A549 (cell line): ENCODE measurements around the gene AIMP2. TPM values are rescaled to one million over a fixed set of nuclear protein-coding genes. Genes with fewer than 3 reads are reported as not detected.
"Not testable (repeated sequence)": the region's sequence is repeated elsewhere in the genome, so short reads cannot be mapped to it uniquely, and the experiment has no call there.

Experiments used
- ATAC-seq, 2 experiments: fragments of 200-7000 bp in 1 of 2; fragments of >200 bp in 1 of 2; cut with Nextera tagmentation in 1 of 2; cut with Tn5 transposase in 1 of 2; 3 replicates each; pipeline versions ENCODE4 v1.8.0 to v1.9.1; 2018 to 2020; ENCODE audit warnings: mild to moderate bottlenecking in 1 of 2, moderate library complexity in 1 of 2
- CTCF ChIA-PET: fragments of 300-600 bp; sonication (Branson Sonifier 250); formaldehyde crosslinking; extraction: SDS; loops from one replicate; lab custom pipeline; 2021; ENCODE audit warnings: antibody characterized with exemption, inconsistent platforms; lab: Yijun Ruan, JAX
- POLR2A ChIA-PET: fragments of 350-600 bp; formaldehyde crosslinking; extraction: SDS; loops from one replicate; lab custom pipeline; 2021; ENCODE audit warnings: antibody characterized with exemption, inconsistent platforms; lab: Yijun Ruan, JAX
- DNase-seq, 2 experiments: peaks; one replicate each; pipeline versions ENCODE4 v3.0.0 to v3.0.0-alpha.2; 2011 to 2016; ENCODE audit warnings: low read depth in 1 of 2, low spot score in 1 of 2
- FAIRE-seq: peaks from 2 replicates; lab custom pipeline; 2011; peaks lifted over from hg19 to GRCh38; lab: Jason Lieb, UNC
- H3K27ac ChIP-seq, 2 experiments: fragments of >200 bp; sonication (Bioruptor Twin); formaldehyde crosslinking; 3 replicates each; pipeline ENCODE4 v1.5.1; 2016 to 2017
- H3K4me1 ChIP-seq: fragments of >200 bp; sonication (Bioruptor Twin); formaldehyde crosslinking; 3 replicates; pipeline ENCODE4 v1.6.1; 2016
- H3K4me2 ChIP-seq: fragments of >200 bp; sonication (Bioruptor Twin); formaldehyde crosslinking; 3 replicates; pipeline ENCODE4 v1.6.1; 2016
- H3K4me3 ChIP-seq: fragments of >200 bp; sonication (Bioruptor Twin); formaldehyde crosslinking; 3 replicates; pipeline ENCODE4 v1.5.1; 2016
- H3K9me3 ChIP-seq: fragments of >200 bp; sonication (Bioruptor Twin); formaldehyde crosslinking; 3 replicates; pipeline ENCODE4 v1.6.1; 2016
- ATOH8 ChIP-seq: fragments of 250-450 bp; sonication (Bioruptor Pico); IDR thresholded peaks from 2 replicates; pipeline ENCODE4 v1.5.0; 2020; ENCODE audit warnings: low read depth, mild to moderate bottlenecking, moderate library complexity
- BCL3 ChIP-seq: fragments of >200 bp; sonication (Bioruptor Twin); formaldehyde crosslinking; IDR thresholded peaks from 3 replicates; pipeline ENCODE4 v1.6.1; 2016
- BHLHE40 ChIP-seq: IDR thresholded peaks from 2 replicates; pipeline ENCODE4 v1.6.1; 2012; ENCODE audit warnings: low read depth, low read length, inconsistent platforms
- CBX2 ChIP-seq: fragments of 200-600 bp; sonication (generic); IDR thresholded peaks from 2 replicates; pipeline ENCODE4 v1.6.1; 2016; ENCODE audit warnings: low read depth, mild to moderate bottlenecking, borderline replicate concordance
- CEBPB ChIP-seq, 2 experiments: fragments of >200 bp in 1 of 2; sonication (Bioruptor Twin) in 1 of 2; formaldehyde crosslinking in 1 of 2; IDR thresholded peaks; 2 replicates each; pipeline ENCODE4 v1.6.1; 2012 to 2016
- CHD4 ChIP-seq: fragments of 200-600 bp; sonication (generic); IDR thresholded peaks from 2 replicates; pipeline ENCODE4 v1.6.1; 2016; ENCODE audit warnings: antibody characterized with exemption, mild to moderate bottlenecking, borderline replicate concordance
- E2F6 ChIP-seq: IDR thresholded peaks from 2 replicates; pipeline ENCODE4 v1.6.1; 2012; ENCODE audit warnings: low read depth, borderline replicate concordance
- EHF ChIP-seq: fragments of 250-450 bp; sonication (Bioruptor Pico); IDR thresholded peaks from 2 replicates; pipeline ENCODE4 v1.5.0; 2020; ENCODE audit warnings: mild to moderate bottlenecking
- FOXS1 ChIP-seq: fragments of 250-450 bp; sonication (Bioruptor Pico); IDR thresholded peaks from 2 replicates; pipeline ENCODE4 v1.5.0; 2020; ENCODE audit warnings: mild to moderate bottlenecking, moderate library complexity
- HDAC2 ChIP-seq: fragments of 200-600 bp; sonication (generic); IDR thresholded peaks from 2 replicates; pipeline ENCODE4 v1.6.1; 2016
- HES2 ChIP-seq: fragments of >200 bp; sonication (Bioruptor Twin); formaldehyde crosslinking; IDR thresholded peaks from 2 replicates; pipeline ENCODE4 v1.6.1; 2016
- HOXA7 ChIP-seq: fragments of 250-450 bp; sonication (Bioruptor Pico); IDR thresholded peaks from 2 replicates; pipeline ENCODE4 v1.5.0; 2020; ENCODE audit warnings: mild to moderate bottlenecking, moderate library complexity
- HOXB13 ChIP-seq: fragments of 250-450 bp; sonication (Bioruptor Pico); IDR thresholded peaks from 2 replicates; pipeline ENCODE4 v1.5.0; 2020; ENCODE audit warnings: low read depth, mild to moderate bottlenecking, moderate library complexity
- HOXB5 ChIP-seq: fragments of 250-450 bp; sonication (Bioruptor Pico); IDR thresholded peaks from 2 replicates; pipeline ENCODE4 v1.5.0; 2020; ENCODE audit warnings: mild to moderate bottlenecking, moderate library complexity
- JUN ChIP-seq, 2 experiments: fragments of >200 bp; sonication (Bioruptor Twin); formaldehyde crosslinking; IDR thresholded peaks; 2 replicates in 1 of 2; 3 replicates in 1 of 2; pipeline ENCODE4 v1.6.1; 2016 to 2017
- MAX ChIP-seq: IDR thresholded peaks from 2 replicates; pipeline ENCODE4 v1.6.1; 2012
- MYC ChIP-seq: IDR thresholded peaks from 2 replicates; pipeline ENCODE4 v1.6.1; 2012; ENCODE audit warnings: mild to moderate bottlenecking, inconsistent platforms, low read length, improper control_type of control experiment, borderline replicate concordance
- NPAS2 ChIP-seq: fragments of 250-450 bp; sonication (Bioruptor Pico); IDR thresholded peaks from 2 replicates; pipeline ENCODE4 v1.8.0; 2022; ENCODE audit warnings: mild to moderate bottlenecking, moderate library complexity, borderline replicate concordance
- NR3C1 ChIP-seq: fragments of >200 bp; sonication (Bioruptor Twin); formaldehyde crosslinking; IDR thresholded peaks from 3 replicates; pipeline ENCODE4 v1.6.1; 2017
- PHF8 ChIP-seq: fragments of 200-600 bp; sonication (generic); IDR thresholded peaks from 2 replicates; pipeline ENCODE4 v1.6.1; 2016; ENCODE audit warnings: low read depth, mild to moderate bottlenecking, antibody characterized with exemption, moderate library complexity, borderline replicate concordance
- POLR2A ChIP-seq: IDR thresholded peaks from 2 replicates; pipeline ENCODE4 v1.6.1; 2012; ENCODE audit warnings: mild to moderate bottlenecking, low read length
- POLR2AphosphoS2 ChIP-seq: conservative IDR thresholded peaks from 2 replicates; pipeline ENCODE4 v1.6.1; 2012; ENCODE audit warnings: low read length, improper control_type of control experiment, inconsistent platforms
- RARB ChIP-seq: fragments of 250-450 bp; sonication (Bioruptor Pico); IDR thresholded peaks from 2 replicates; pipeline ENCODE4 v1.8.0; 2021; ENCODE audit warnings: mild to moderate bottlenecking, moderate library complexity
- RFX5 ChIP-seq: fragments of 450-650 bp; IDR thresholded peaks from 2 replicates; pipeline ENCODE4 v1.7.1; 2014; ENCODE audit warnings: antibody characterized with exemption, mild to moderate bottlenecking, moderate library complexity
- SMC3 ChIP-seq: fragments of >200 bp; sonication (Bioruptor Twin); formaldehyde crosslinking; IDR thresholded peaks from 3 replicates; pipeline ENCODE4 v1.6.1; 2018; ENCODE audit warnings: inconsistent platforms
- TFCP2L1 ChIP-seq: fragments of 250-450 bp; sonication (Bioruptor Pico); IDR thresholded peaks from 2 replicates; pipeline ENCODE4 v1.5.0; 2021; ENCODE audit warnings: mild to moderate bottlenecking
- TP53 ChIP-seq: fragments of 250-450 bp; sonication (Bioruptor Pico); IDR thresholded peaks from 2 replicates; pipeline ENCODE4 v1.5.0; 2021; ENCODE audit warnings: mild to moderate bottlenecking, moderate library complexity
- USF2 ChIP-seq: fragments of 450-650 bp; IDR thresholded peaks from 2 replicates; pipeline ENCODE4 v1.6.1; 2014; ENCODE audit warnings: antibody characterized with exemption
- WGBS: methylation state at CpG from one replicate; pipeline ENCODE4 v1.1.6; 2017; ENCODE audit errors: missing lambda C conversion rate; 5-methylcytosine and 5-hydroxymethylcytosine counted together
- polyA minus RNA-seq: library from RNA; depleted of rRNA, polyadenylated mRNA; stranded (reverse); fragments of >200 nt; gene quantifications from 2 replicates; pipeline ENCODE4 v1.2.3, GENCODE V29; 2011; rRNA and poly(A)+ RNA removed
- polyA plus RNA-seq, 4 experiments: library from polyadenylated mRNA; depleted of rRNA in 3 of 4; stranded (reverse); fragments of >200 nt; fragmentation: RNase III in 1 of 4; extraction: RNeasy Plus Mini Kit Qiagen cat#74134 plus additional on column Dnase treatment in 1 of 4; gene quantifications; 2 replicates in 3 of 4; 3 replicates in 1 of 4; pipeline ENCODE4 v1.2.3, GENCODE V29; 2011 to 2017

The AIMP2 gene
- 119 and 128 TPM in 2 replicates for polyA plus RNA-seq (2011; rRNA removed)
- polyA plus RNA-seq (2012; cell fraction: cytosol; rRNA removed) = 143 and 146 TPM in 2 replicates
- 110 and 139 TPM in 2 replicates for polyA plus RNA-seq (2012; cell fraction: nucleus; rRNA removed)
- polyA plus RNA-seq (2017; fragmentation: RNase III; extraction: RNeasy Plus Mini Kit Qiagen cat#74134 plus additional on column Dnase treatment) = 82.0 to 90.8 TPM (median 84.4 TPM) in 3 replicates
- polyA minus RNA-seq = 109 and 115 TPM in 2 replicates

GRCh38 chr7:6008668-6009611 is at the start of gene AIMP2, which contains the start of gene PMS2:
TSS of gene AIMP2 (plus strand) at chr7:6009272. CDS start at chr7:6009364, 92 bp downstream.
TSS of gene PMS2 (minus strand) at chr7:6009049. CDS start at chr7:6009019, 30 bp downstream.
- peak within 1 kb of the TSS; percentile 71 for H3K4me3 ChIP-seq
- FAIRE-seq = no peak
- POLR2A ChIA-PET = interaction anchor here (0.5 to 2.8 kb wide), 9 partner anchors 10 to 439 kb away, joined by 3 to 24 read pairs (median 4); partner anchors contain the start of gene DAGLB
- peak; percentile 97 to 99 for ATAC-seq
- WGBS = 1% methylated on average over 38 of the region's 84 CpGs
- peak; percentile 96 to 99 for DNase-seq
- peaks cover 32% of the 10 kb centered on the region; the same call in 2 of the 3 replicates for H3K4me1 ChIP-seq
- no peaks in the 10 kb centered on the region for H3K9me3 ChIP-seq
- CTCF ChIA-PET = interaction anchor here (0.7 to 2.4 kb wide), 6 partner anchors 10 to 272 kb away, joined by 3 to 18 read pairs (median 4); no protein-coding TSS in a partner anchor
- peak within 1 kb of the TSS; percentile 95 for H3K4me2 ChIP-seq
- peak within 1 kb of the TSS; percentile 86 to 95 for H3K27ac ChIP-seq
- peak; percentile 95 for TF ChIP-seq ATOH8 (CRISPR knock-in tag)
- TF ChIP-seq HES2 = no peak
- TF ChIP-seq RARB (CRISPR knock-in tag) = 0 out of 2 replicates have a peak, but pooled peaks have one; percentile 40
- peak; percentile 55 for TF ChIP-seq BHLHE40
- no peak for TF ChIP-seq HDAC2
- peak; percentile 83 for TF ChIP-seq RFX5
- no peak for TF ChIP-seq HOXA7 (CRISPR knock-in tag)
- peak; percentile 74 to 89; a peak in 4 of 5 replicates for TF ChIP-seq JUN (IDR thresholded peaks at IDR 0.05)
- peak; percentile 20; the same call in 1 of the 3 replicates for TF ChIP-seq SMC3
- TF ChIP-seq CHD4 = no peak
- peak; percentile 93 for TF ChIP-seq E2F6
- TF ChIP-seq EHF (CRISPR knock-in tag) = 0 out of 2 replicates have a peak, but pooled peaks have one; percentile 53
- TF ChIP-seq NPAS2 (CRISPR knock-in tag) = peak; percentile 48; the same call in 1 of the 2 replicates
- peak; percentile 99 for TF ChIP-seq MAX
- peak; percentile 89 for TF ChIP-seq HOXB5 (CRISPR knock-in tag)
- peak; percentile 93 for TF ChIP-seq TFCP2L1
- TF ChIP-seq POLR2AphosphoS2 = no peak
- peak; percentile 98 for TF ChIP-seq MYC
- peak in 1 of 2 experiments; percentile 3; a peak in 1 of 4 replicates for TF ChIP-seq CEBPB (IDR thresholded peaks at IDR 0.05)
- peak; percentile 83; the same call in 1 of the 2 replicates for TF ChIP-seq PHF8
- TF ChIP-seq CBX2 = no peak
- peak; percentile 77 for TF ChIP-seq POLR2A
- peak; percentile 69 for TF ChIP-seq USF2
- peak; percentile 94 for TF ChIP-seq HOXB13 (CRISPR knock-in tag)
- TF ChIP-seq BCL3 = peak; percentile 97
- TF ChIP-seq FOXS1 = 0 out of 2 replicates have a peak, but pooled peaks have one; percentile 65
- TF ChIP-seq TP53 = 0 out of 2 replicates have a peak, but pooled peaks have one; percentile 55
- no peak for TF ChIP-seq NR3C1

GRCh38 chr7:5963205-5963604 is 45.9 kb upstream of the AIMP2 start:
- H3K27ac ChIP-seq, POLR2A ChIA-PET, H3K9me3 ChIP-seq, ATAC-seq, FAIRE-seq, CTCF ChIA-PET, H3K4me1 ChIP-seq, H3K4me3 ChIP-seq, DNase-seq, H3K4me2 ChIP-seq: not testable (repeated sequence)
- WGBS = 90% methylated on average over 11 of the region's 13 CpGs

GRCh38 chr7:5963810-5964209 is 45.3 kb upstream of the AIMP2 start:
- 85% methylated on average over 4 of the region's 7 CpGs for WGBS
- H3K4me3 ChIP-seq, H3K27ac ChIP-seq, CTCF ChIA-PET, H3K4me2 ChIP-seq, FAIRE-seq, ATAC-seq, DNase-seq, H3K9me3 ChIP-seq, H3K4me1 ChIP-seq, POLR2A ChIA-PET: not testable (repeated sequence)
